M059J (cell line): Measurements from ENCODE around the gene VENTX. TPM values are rescaled to one million over a fixed set of nuclear protein-coding genes. Genes with fewer than 3 reads are reported as not detected.

Experiments used
- DNase-seq: peaks from one replicate; pipeline ENCODE4 v3.0.0-alpha.2; 2012; ENCODE audit warnings: low read depth
- total RNA-seq: library from RNA; depleted of rRNA; stranded (reverse); fragments of >200 nt; shearing (Covaris generic); gene quantifications from 2 replicates; pipeline ENCODE4 v1.2.3, GENCODE V29; 2014; rRNA removed

VENTX gene
- total RNA-seq, 1 experiment from 2014 or later = not detected

- no peak for DNase-seq
Measured at GRCh38 chr10:133283931-133284330, 46.3 kb downstream of the VENTX start.

- DNase-seq = no peak
Measured at GRCh38 chr10:133285217-133285616, 47.6 kb downstream of the VENTX start.

- no peak for DNase-seq
Measured at GRCh38 chr10:133286366-133286765, 48.7 kb downstream of the VENTX start.

GRCh38 chr10:133287832-133288500 lies 50.3 kb downstream of the VENTX start:
- no peak for DNase-seq

- DNase-seq = no peak
Measured at GRCh38 chr10:133289761-133290160, 52.1 kb downstream of the VENTX start.

Other genes starting within 250 kb of the VENTX start
- not detected in 2 replicates for gene ADGRA1, start 149.9 kb upstream of the VENTX start, total RNA-seq
- not detected in 2 replicates for gene KNDC1, start 77.6 kb upstream of the VENTX start, total RNA-seq
- not detected in 2 replicates for gene UTF1, start 7.6 kb upstream of the VENTX start, total RNA-seq
- 0.02 and 1.3 TPM in 2 replicates for gene ADAM8, start 39.0 kb downstream of the VENTX start, total RNA-seq
- gene TUBGCP2, start 71.0 kb downstream of the VENTX start, total RNA-seq = 38.6 and 51.9 TPM in 2 replicates
- 32.5 and 33.3 TPM in 2 replicates for gene ZNF511, start 71.1 kb downstream of the VENTX start, total RNA-seq
- not detected in 2 replicates for gene CALY, start 99.0 kb downstream of the VENTX start, total RNA-seq
- gene PRAP1, start 109.5 kb downstream of the VENTX start, total RNA-seq = not detected in 2 replicates
- gene FUOM, start 120.2 kb downstream of the VENTX start, total RNA-seq = 0.27 and 6.5 TPM in 2 replicates
- gene ECHS1, start 135.5 kb downstream of the VENTX start, total RNA-seq = 108 and 121 TPM in 2 replicates
- gene PAOX, start 141.4 kb downstream of the VENTX start, total RNA-seq = 2.1 and 4.0 TPM in 2 replicates
- gene MTG1, start 156.3 kb downstream of the VENTX start, total RNA-seq = 22.4 and 26.8 TPM in 2 replicates
- gene SPRN, start 186.8 kb downstream of the VENTX start, total RNA-seq = not detected in 2 replicates
- 0.20 TPM in 2 replicates for gene SCART1, start 216.1 kb downstream of the VENTX start, total RNA-seq